ENCODE measurements around the gene ZCCHC14.
"Not testable (repeated sequence)": the region's sequence is repeated elsewhere in the genome, so short reads cannot be mapped to it uniquely, and the experiment has no call there.

ZCCHC14 gene

DNA sequence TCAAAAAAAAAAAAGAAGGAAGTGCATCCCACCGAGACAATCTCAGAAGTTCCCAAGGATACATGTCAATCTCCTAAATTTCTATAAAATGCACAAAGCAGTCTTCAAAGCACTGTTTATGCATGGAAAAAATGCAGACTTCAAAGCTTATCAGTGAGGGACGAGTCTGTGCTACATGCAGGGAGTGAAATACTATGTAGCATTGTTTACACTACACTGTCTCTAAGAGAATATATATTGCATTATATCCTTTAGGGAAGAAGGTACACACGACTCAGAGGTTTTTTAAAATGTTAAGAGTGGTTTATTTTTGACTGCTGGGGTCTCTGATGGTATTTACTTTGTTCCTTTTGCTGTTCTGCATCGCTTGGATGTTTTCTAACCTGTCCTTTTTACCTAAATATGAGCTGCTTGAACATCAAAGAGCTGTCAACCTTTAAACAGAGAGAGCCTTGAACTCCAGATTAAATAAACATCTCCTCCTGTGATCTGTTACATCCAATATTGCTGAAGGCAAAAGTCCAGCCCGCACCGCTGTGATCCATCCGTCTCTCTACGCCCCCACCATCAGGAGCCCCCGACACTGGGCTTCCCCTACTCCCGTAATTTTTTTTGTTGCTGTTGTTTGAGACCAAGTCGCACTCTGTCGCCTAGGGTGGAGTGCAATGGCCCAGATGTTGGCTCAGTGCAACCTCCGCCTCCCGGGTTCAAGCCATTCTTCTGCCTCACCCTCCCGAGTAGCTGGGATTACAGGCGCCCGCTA is 110.6 kb downstream of the ZCCHC14 start:
- Histone ChIP-seq H3K27ac (no peak overlapping the region), H3K27me3 (peaks cover 24% of the 10 kb centered on the region), H3K36me3 (no peaks in the 10 kb centered on the region), H3K9me3 (no peaks in the 10 kb centered on the region), H3K4me1 (ENCODE audit: control insufficient read depth in 1 of 2, insufficient read depth in 1 of 2, low read depth in 1 of 2, low read length in 1 of 2) (peaks cover 19 to 28% of the 10 kb centered on the region in 2 experiments), H3K4me3 (ENCODE audit: low read depth in 1 of 2, low read length in 1 of 2) (no peak overlapping the region)
- TF ChIP-seq, protein P1, sequence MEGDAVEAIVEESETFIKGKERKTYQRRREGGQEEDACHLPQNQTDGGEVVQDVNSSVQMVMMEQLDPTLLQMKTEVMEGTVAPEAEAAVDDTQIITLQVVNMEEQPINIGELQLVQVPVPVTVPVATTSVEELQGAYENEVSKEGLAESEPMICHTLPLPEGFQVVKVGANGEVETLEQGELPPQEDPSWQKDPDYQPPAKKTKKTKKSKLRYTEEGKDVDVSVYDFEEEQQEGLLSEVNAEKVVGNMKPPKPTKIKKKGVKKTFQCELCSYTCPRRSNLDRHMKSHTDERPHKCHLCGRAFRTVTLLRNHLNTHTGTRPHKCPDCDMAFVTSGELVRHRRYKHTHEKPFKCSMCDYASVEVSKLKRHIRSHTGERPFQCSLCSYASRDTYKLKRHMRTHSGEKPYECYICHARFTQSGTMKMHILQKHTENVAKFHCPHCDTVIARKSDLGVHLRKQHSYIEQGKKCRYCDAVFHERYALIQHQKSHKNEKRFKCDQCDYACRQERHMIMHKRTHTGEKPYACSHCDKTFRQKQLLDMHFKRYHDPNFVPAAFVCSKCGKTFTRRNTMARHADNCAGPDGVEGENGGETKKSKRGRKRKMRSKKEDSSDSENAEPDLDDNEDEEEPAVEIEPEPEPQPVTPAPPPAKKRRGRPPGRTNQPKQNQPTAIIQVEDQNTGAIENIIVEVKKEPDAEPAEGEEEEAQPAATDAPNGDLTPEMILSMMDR (IDR thresholded peaks at IDR 0.05) = no peak

DNA sequence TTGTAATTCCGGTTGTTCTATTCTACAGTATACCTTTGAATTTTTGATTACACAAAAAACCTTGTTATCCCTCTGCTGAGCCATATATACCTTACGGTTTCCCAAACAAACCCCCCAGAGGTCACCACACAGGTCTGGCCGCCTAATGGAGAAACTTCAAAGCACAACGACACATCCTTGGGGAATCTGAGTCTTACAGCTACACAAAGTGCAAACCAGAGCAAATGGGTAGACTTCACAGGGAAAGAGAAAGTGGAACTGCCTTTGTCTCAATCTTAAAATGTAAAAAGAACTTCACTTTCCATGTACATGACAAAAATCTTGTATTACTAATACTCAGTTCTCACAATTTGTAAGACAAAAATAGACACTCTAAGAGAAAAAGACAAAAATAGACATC is 111.9 kb downstream of the ZCCHC14 start:
- TF ChIP-seq, protein P1 (IDR thresholded peaks at IDR 0.05) = no peak
- Histone ChIP-seq H3K27me3 (peaks cover 24% of the 10 kb centered on the region), H3K27ac (no peak overlapping the region), H3K36me3 (no peaks in the 10 kb centered on the region), H3K4me1 (ENCODE audit: control insufficient read depth in 1 of 2, insufficient read depth in 1 of 2, low read depth in 1 of 2, low read length in 1 of 2) (peaks cover 16 to 26% of the 10 kb centered on the region in 2 experiments), H3K4me3 (ENCODE audit: low read depth in 1 of 2, low read length in 1 of 2) (no peak overlapping the region), H3K9me3 (no peaks in the 10 kb centered on the region)

DNA sequence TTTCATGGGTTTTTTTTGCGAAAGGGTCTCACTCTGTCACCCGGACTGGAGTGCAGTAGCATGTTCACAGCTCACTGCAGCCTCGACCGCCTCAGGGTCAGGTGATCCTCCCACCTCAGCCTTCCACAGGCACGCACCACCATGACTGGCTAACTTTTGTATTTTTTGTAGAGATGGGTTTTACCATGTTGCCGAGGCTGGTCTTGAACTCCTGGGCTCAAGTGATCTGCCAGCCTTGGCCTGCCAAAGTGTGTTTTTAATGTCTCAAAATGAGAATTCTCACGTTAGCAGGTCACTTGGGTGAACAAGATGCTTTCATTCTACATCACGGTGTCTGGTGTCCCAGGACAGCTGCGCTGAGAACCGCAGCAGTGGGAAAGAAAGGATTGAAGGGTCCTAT is 112.4 kb downstream of the ZCCHC14 start:
- Histone ChIP-seq H3K9me3 (no peaks in the 10 kb centered on the region), H3K27ac (no peak overlapping the region), H3K4me3 (ENCODE audit: low read depth in 1 of 2, low read length in 1 of 2) (no peak overlapping the region), H3K27me3 (peaks cover 24% of the 10 kb centered on the region), H3K4me1 (ENCODE audit: control insufficient read depth in 1 of 2, insufficient read depth in 1 of 2, low read depth in 1 of 2, low read length in 1 of 2) (peaks cover 16 to 26% of the 10 kb centered on the region in 2 experiments), H3K36me3 (no peaks in the 10 kb centered on the region)
- TF ChIP-seq, protein P1 (IDR thresholded peaks at IDR 0.05) = no peak

DNA sequence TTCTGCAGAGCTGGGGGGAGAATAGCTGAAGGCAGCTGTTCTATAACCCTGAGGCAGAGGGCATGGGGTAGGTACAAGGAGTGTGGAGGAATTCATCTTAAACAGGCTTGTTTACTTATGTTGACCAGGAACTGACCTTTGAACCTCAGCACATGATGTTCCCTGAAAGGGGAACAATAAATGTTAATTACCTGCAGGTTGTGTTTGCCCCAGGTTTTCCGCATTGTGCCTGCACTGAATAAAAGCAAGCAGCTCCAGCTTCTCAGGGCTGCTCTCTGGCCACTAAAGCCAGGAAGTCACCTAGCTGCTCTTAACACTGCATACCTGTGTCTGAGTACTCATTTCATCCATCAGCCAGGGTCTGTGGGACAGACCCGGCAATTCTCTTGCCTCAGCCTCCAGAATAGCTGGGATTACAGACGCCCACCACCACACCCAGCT is 113.5 kb downstream of the ZCCHC14 start:
- H3K36me3 ChIP-seq; H3K9me3 ChIP-seq; H3K4me3 ChIP-seq (ENCODE audit: low read depth in 1 of 2, low read length in 1 of 2); H3K27ac ChIP-seq: not testable (repeated sequence)
- Histone ChIP-seq H3K27me3 (peaks cover 24% of the 10 kb centered on the region), H3K4me1 (ENCODE audit: control insufficient read depth in 1 of 2, insufficient read depth in 1 of 2, low read depth in 1 of 2, low read length in 1 of 2) (peaks cover 12 to 21% of the 10 kb centered on the region in 2 experiments)

DNA sequence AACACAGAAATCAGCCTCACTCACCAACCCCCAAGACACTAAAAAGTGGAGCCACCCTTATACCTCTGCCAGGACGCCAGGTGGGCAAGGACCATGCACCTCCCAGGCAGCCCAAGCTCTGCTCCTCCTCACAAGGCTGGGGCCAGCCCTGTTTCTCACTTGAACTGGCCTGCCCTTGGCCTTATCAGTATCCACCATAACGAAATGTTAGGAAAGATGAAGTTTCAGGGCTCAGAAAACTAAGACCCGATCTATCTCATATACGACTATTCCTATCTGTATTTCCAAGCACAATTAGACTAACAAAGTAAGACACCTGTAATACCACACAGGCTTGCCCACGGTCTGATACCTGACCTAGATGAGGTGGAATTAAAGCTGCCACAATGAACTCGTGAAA is 116.2 kb downstream of the ZCCHC14 start:
- TF ChIP-seq, protein P1 (IDR thresholded peaks at IDR 0.05) = no peak
- Histone ChIP-seq H3K4me1 (ENCODE audit: control insufficient read depth in 1 of 2, insufficient read depth in 1 of 2, low read depth in 1 of 2, low read length in 1 of 2) (no peaks in the 10 kb centered on the region), H3K27me3 (peaks cover 7% of the 10 kb centered on the region), H3K36me3 (no peaks in the 10 kb centered on the region), H3K9me3 (no peaks in the 10 kb centered on the region), H3K4me3 (ENCODE audit: low read depth in 1 of 2, low read length in 1 of 2) (no peak overlapping the region), H3K27ac (no peak overlapping the region)

DNA sequence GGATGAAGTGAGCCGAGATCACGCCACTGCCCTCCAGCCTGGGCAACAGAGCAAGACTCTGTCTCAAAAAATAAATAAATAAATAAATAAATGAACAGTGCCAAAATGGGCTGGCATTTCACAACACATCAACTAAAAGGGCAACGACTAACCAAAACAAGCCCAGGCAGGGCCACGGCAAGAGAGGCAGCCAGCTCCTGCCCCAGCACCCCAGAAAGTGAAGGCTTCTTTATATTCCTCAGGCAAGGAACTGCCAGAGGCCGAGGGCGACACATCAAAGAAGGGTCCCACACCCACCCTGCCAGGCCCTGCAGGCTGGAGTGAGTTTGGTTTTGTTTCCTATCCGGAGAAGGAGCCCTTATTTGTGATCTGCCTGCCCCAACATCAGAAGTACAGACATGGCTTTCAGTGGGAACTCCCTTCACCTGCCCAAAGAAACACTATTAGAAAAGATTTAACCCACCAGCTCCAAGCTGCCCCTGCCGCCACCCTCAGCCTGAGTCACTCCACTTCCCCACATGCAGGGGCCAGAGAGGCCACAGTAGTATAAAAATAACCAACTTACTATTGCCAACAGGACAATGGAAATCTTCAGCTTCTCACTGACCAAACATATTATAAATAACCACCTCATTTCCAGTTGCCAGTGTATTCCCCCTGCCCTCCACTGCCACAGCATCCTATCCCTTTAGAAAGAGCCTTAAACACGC is 117.2 kb downstream of the ZCCHC14 start:
- Histone ChIP-seq H3K4me1 (ENCODE audit: control insufficient read depth in 1 of 2, insufficient read depth in 1 of 2, low read depth in 1 of 2, low read length in 1 of 2) (no peaks in the 10 kb centered on the region), H3K36me3 (no peaks in the 10 kb centered on the region), H3K4me3 (ENCODE audit: low read depth in 1 of 2, low read length in 1 of 2) (no peak overlapping the region), H3K27ac (no peak overlapping the region), H3K27me3 (no peaks in the 10 kb centered on the region), H3K9me3 (no peaks in the 10 kb centered on the region)
- TF ChIP-seq, protein P1 (IDR thresholded peaks at IDR 0.05) = no peak

All from neutrophil (primary cell).